OCI-LY7 (cell line): ENCODE data around the gene FOXN1. TPM values are rescaled to one million over a fixed set of nuclear protein-coding genes. Genes with fewer than 3 reads are reported as not detected.
A peak's percentile ranks its signal among the peaks of the same experiment; 100 is the strongest.
"Not testable (repeated sequence)": the region's sequence is repeated elsewhere in the genome, so short reads cannot be mapped to it uniquely, and the experiment has no call there.

ENCODE experiments used
- BruUV-seq: library from RNA; stranded (reverse); fragments of 400-500 nt; replicated peaks from 2 replicates; lab custom pipeline; 2021; lab: Mats Ljungman, UMichigan
- CTCF ChIA-PET: fragments of 300-600 bp; sonication (Branson Sonifier 250); formaldehyde crosslinking; loops from one replicate; lab custom pipeline; 2022; ENCODE audit warnings: antibody characterized with exemption; ENCODE audit not compliant: unreplicated experiment; lab: Charles Lee
- POLR2A ChIA-PET: fragments of 300-600 bp; sonication (Branson Sonifier 250); formaldehyde crosslinking; loops from one replicate; lab custom pipeline; 2022; ENCODE audit warnings: antibody characterized with exemption; lab: Charles Lee
- DNase-seq: peaks from one replicate; pipeline ENCODE4 v3.0.0-alpha.2; 2015; ENCODE audit warnings: low spot score
- H2AFZ ChIP-seq: fragments of 200-600 bp; sonication (generic), shearing (Covaris generic); 2 replicates; pipeline ENCODE4 v1.6.1; 2014; ENCODE audit warnings: mild to moderate bottlenecking, antibody characterized with exemption, low read length, moderate library complexity
- H3K27ac ChIP-seq: fragments of 200-600 bp; sonication (generic); 2 replicates; pipeline ENCODE4 v1.5.1; 2014; ENCODE audit warnings: mixed run types, low read depth, mild to moderate bottlenecking, moderate library complexity, low read length, inconsistent platforms; ENCODE audit not compliant: poor library complexity, severe bottlenecking
- H3K36me3 ChIP-seq: fragments of 200-600 bp; sonication (generic); 2 replicates; pipeline ENCODE4 v1.6.1; 2014; ENCODE audit warnings: mild to moderate bottlenecking, antibody characterized with exemption, low read length, moderate library complexity, mixed read lengths; ENCODE audit not compliant: insufficient read depth
- H3K4me1 ChIP-seq: fragments of 200-600 bp; sonication (generic); 2 replicates; pipeline ENCODE4 v1.5.1; 2014; ENCODE audit warnings: mild to moderate bottlenecking, low read length; ENCODE audit not compliant: insufficient read depth, poor library complexity, severe bottlenecking
- H3K4me2 ChIP-seq: fragments of 200-600 bp; sonication (generic); 2 replicates; pipeline ENCODE4 v1.6.1; 2014; ENCODE audit warnings: mild to moderate bottlenecking, low read length
- H3K4me3 ChIP-seq: fragments of 200-600 bp; sonication (generic); 2 replicates; pipeline ENCODE4 v1.5.1; 2014; ENCODE audit warnings: mild to moderate bottlenecking, low read depth, low read length; ENCODE audit not compliant: poor library complexity, severe bottlenecking
- H3K79me2 ChIP-seq: fragments of 200-600 bp; sonication (generic); 2 replicates; pipeline ENCODE4 v1.6.1; 2016; ENCODE audit warnings: low read depth, mild to moderate bottlenecking, low read length, moderate library complexity, mixed read lengths; ENCODE audit not compliant: insufficient read depth
- H3K9me2 ChIP-seq: fragments of 200-600 bp; sonication (generic); 2 replicates; pipeline ENCODE4 v1.6.1; 2016; ENCODE audit warnings: mild to moderate bottlenecking, low read length, mixed read lengths; ENCODE audit not compliant: insufficient read depth
- H3K9me3 ChIP-seq: fragments of 200-600 bp; sonication (generic); 2 replicates; pipeline ENCODE4 v1.6.1; 2014; ENCODE audit warnings: mild to moderate bottlenecking, mixed run types, low read length, mixed read lengths
- H4K20me1 ChIP-seq: fragments of 200-600 bp; sonication (generic); 2 replicates; pipeline ENCODE4 v1.6.1; 2014; ENCODE audit warnings: mild to moderate bottlenecking, antibody characterized with exemption, low read length, moderate library complexity, mixed read lengths; ENCODE audit not compliant: insufficient read depth
- CTCF ChIP-seq: fragments of 200-600 bp; sonication (generic); conservative IDR thresholded peaks from 2 replicates; pipeline ENCODE4 v1.5.1; 2014; ENCODE audit warnings: mild to moderate bottlenecking, antibody characterized with exemption, low read length, moderate library complexity, mixed read lengths
- EZH2phosphoT487 ChIP-seq: fragments of 200-600 bp; sonication (generic); IDR thresholded peaks from 2 replicates; pipeline ENCODE4 v1.6.1; 2018; ENCODE audit warnings: low read depth, borderline replicate concordance, mild to moderate bottlenecking, mixed run types, antibody characterized with exemption, low read length, moderate library complexity, mixed read lengths
- intact Hi-C: fragments of 100-400 bp; cut with micrococcal nuclease; formaldehyde crosslinking; loops from one replicate; pipeline ENCODE4 v1.10.0; 2022; ENCODE audit not compliant: unreplicated experiment
- total RNA-seq, 2 experiments: library from RNA; depleted of rRNA in 1 of 2; stranded (reverse); fragments of >200 nt in 1 of 2; shearing (Covaris generic) in 1 of 2; gene quantifications; 2 replicates each; pipeline ENCODE4 v1.2.3, GENCODE V29; 2014 to 2022

Gene FOXN1
- total RNA-seq, 2 experiments from 2014 or later: not detected

- Histone ChIP-seq H3K27ac (no peak overlapping the region), H3K36me3 (no peaks in the 10 kb centered on the region), H3K79me2 (no peaks in the 10 kb centered on the region), H3K9me3 (no peaks in the 10 kb centered on the region), H4K20me1 (no peaks in the 10 kb centered on the region), H2AFZ (no peak overlapping the region), H3K4me3 (no peak overlapping the region), H3K9me2 (no peaks in the 10 kb centered on the region), H3K4me1 (no peaks in the 10 kb centered on the region), H3K4me2 (no peak overlapping the region)
- ChIA-PET POLR2A (no interaction called here), CTCF (no interaction called here)
- no TSS peak for BruUV-seq
- no peak for DNase-seq
- intact Hi-C loops: no loop called here
- TF ChIP-seq EZH2phosphoT487 (no peak), CTCF (no peak)
Measured at GRCh38 chr17:28467456-28468025, 38.6 kb upstream of the FOXN1 start.

GRCh38 chr17:28468033-28468735, 38.0 kb upstream of the FOXN1 start:
- H3K4me2 ChIP-seq, H3K4me1 ChIP-seq, H3K4me3 ChIP-seq, H3K36me3 ChIP-seq, POLR2A ChIA-PET, H3K27ac ChIP-seq, H2AFZ ChIP-seq, DNase-seq, H4K20me1 ChIP-seq, H3K79me2 ChIP-seq, intact Hi-C loops, H3K9me2 ChIP-seq, CTCF ChIA-PET, H3K9me3 ChIP-seq: not testable (repeated sequence)
- TSS peak; percentile 89 for BruUV-seq

- Histone ChIP-seq H3K4me3 (no peak overlapping the region), H3K4me2 (no peak overlapping the region), H2AFZ (no peak overlapping the region), H3K9me2 (no peaks in the 10 kb centered on the region), H3K79me2 (no peaks in the 10 kb centered on the region), H4K20me1 (no peaks in the 10 kb centered on the region), H3K27ac (no peak overlapping the region), H3K36me3 (no peaks in the 10 kb centered on the region), H3K4me1 (no peaks in the 10 kb centered on the region), H3K9me3 (no peaks in the 10 kb centered on the region)
- BruUV-seq: no TSS peak
- ChIA-PET CTCF (no interaction called here), POLR2A (no interaction called here)
- intact Hi-C loops: no loop called here
- TF ChIP-seq CTCF (no peak), EZH2phosphoT487 (no peak)
- DNase-seq: no peak
Measured at GRCh38 chr17:28468781-28469180, 37.4 kb upstream of the FOXN1 start.
